ENCODE measurements around the gene KPNA6. TPM values are rescaled to one million over a fixed set of nuclear protein-coding genes. Genes with fewer than 3 reads are reported as not detected.
A peak's percentile ranks its signal among the peaks of the same experiment; 100 is the strongest.

Gene KPNA6
- total and polyA plus RNA-seq, 9 of the 15 experiments (the other 6 are each of a cell fraction or from before 2014, with no cell fraction given), result 20.1 to 54.6 (median 32.2) TPM

DNA sequence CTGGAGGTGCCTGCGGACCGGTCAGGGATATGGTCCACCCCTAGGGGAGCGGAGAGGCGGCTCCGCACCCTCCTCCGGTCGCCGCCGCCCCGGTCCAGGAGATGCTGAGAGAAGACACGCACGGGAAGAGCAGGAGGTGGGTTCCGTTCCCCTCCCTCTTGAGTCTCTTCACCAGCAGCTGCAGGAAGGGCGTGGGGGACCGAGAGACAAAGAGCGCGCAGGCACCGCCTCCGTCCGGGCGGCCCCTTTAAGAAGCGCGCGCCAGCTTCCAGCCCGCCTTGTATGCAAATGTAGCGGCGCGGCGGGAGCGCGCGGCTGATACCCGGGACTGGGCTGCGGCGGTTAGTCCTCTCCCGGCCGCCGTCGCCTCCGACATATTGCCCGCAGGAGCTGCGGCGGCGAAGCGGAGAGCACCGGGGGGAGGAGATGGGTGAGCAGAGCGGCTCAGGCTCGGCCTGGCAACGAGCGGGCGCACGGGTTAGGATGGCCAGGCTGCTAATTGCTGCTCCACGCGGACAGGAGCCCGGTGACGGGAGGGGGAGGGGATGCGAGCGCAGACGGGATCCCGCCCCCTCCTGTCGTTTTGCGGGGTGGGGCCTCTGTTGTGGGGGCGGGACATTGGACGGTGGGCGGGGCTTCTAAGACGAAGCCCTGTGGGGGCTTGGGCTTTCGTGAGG lies 35.1 kb upstream of the KPNA6 start, which contains the start of gene TMEM39B (continued):
- peak; percentile 4 to 87; a peak in 2 of 4 replicates for TF ChIP-seq SIN3A (IDR thresholded peaks at IDR 0.05; ENCODE audit: borderline replicate concordance in 2 of 2, control insufficient read depth in 1 of 2, low read depth in 2 of 2, low read length in 2 of 2)
- TF ChIP-seq HLTF (IDR thresholded peaks at IDR 0.05), result peak; percentile 48; the same call in 1 of the 2 replicates
- no peak for TF ChIP-seq MXD1 (CRISPR knock-in tag; IDR thresholded peaks at IDR 0.05; ENCODE audit: borderline replicate concordance, poor library complexity, severe bottlenecking)
- peak; percentile 75; the same call in 1 of the 2 replicates for TF ChIP-seq STAT6 (CRISPR knock-in tag; IDR thresholded peaks at IDR 0.05)
- TF ChIP-seq EHMT2 (IDR thresholded peaks at IDR 0.05), result no peak
- peak; percentile 95; the same call in 1 of the 2 replicates for TF ChIP-seq KAT7 (CRISPR knock-in tag; IDR thresholded peaks at IDR 0.05; ENCODE audit: borderline replicate concordance)
- peak; percentile 68; the same call in 1 of the 2 replicates for TF ChIP-seq HINFP (tag; conservative IDR thresholded peaks at IDR 0.05; ENCODE audit: low read depth)
- peak; percentile 23; the same call in 1 of the 2 replicates for TF ChIP-seq TAL1 (IDR thresholded peaks at IDR 0.05)
